Endothelial cell (in vitro differentiated cells): ENCODE measurements around the gene BTG2. TPM values are rescaled to one million over a fixed set of nuclear protein-coding genes. Genes with fewer than 3 reads are reported as not detected.

ENCODE experiments used
- DNase-seq: peaks from one replicate; pipeline ENCODE4 v3.0.0; 2021; ENCODE audit warnings: low spot score
- H3K27ac Mint-ChIP-seq: one replicate; pipeline ENCODE4 v1.8.0; 2021; ENCODE audit warnings: mixed read lengths, inconsistent platforms; ENCODE audit not compliant: unreplicated experiment
- H3K27me3 Mint-ChIP-seq: one replicate; pipeline ENCODE4 v1.8.0; 2021; ENCODE audit warnings: mild to moderate bottlenecking, moderate library complexity, mixed read lengths, inconsistent platforms; ENCODE audit not compliant: unreplicated experiment
- H3K36me3 Mint-ChIP-seq: one replicate; pipeline ENCODE4 v1.8.0; 2021; ENCODE audit warnings: mild to moderate bottlenecking, low read depth, mixed read lengths, inconsistent platforms; ENCODE audit not compliant: unreplicated experiment
- H3K4me1 Mint-ChIP-seq: one replicate; pipeline ENCODE4 v1.8.0; 2021; ENCODE audit warnings: mild to moderate bottlenecking, mixed read lengths, inconsistent platforms; ENCODE audit not compliant: unreplicated experiment
- H3K4me3 Mint-ChIP-seq: one replicate; pipeline ENCODE4 v1.8.0; 2021; ENCODE audit warnings: mild to moderate bottlenecking, mixed read lengths, inconsistent platforms; ENCODE audit not compliant: unreplicated experiment
- H3K9me3 Mint-ChIP-seq: one replicate; pipeline ENCODE4 v1.8.0; 2021; ENCODE audit warnings: mixed read lengths, inconsistent platforms; ENCODE audit not compliant: unreplicated experiment
- total RNA-seq: library from RNA; stranded (reverse); fragmentation: NEBNext Ultra II Directional; extraction: Animal tissue kit (Norgen Biotek cat#: 25700); gene quantifications from one replicate; pipeline ENCODE4 v1.2.1, GENCODE V29; 2021; ENCODE audit not compliant: unreplicated experiment
- TF ChIP-seq, protein P1 (sequence below): fragments of 200-600 bp; sonication (generic); IDR thresholded peaks from one replicate; pipeline ENCODE4 v1.5.0; 2021; ENCODE audit warnings: antibody characterized with exemption; ENCODE audit not compliant: unreplicated experiment

BTG2 gene
- total RNA-seq, 1 donor from 2014 or later, result 80.0 TPM

DNA sequence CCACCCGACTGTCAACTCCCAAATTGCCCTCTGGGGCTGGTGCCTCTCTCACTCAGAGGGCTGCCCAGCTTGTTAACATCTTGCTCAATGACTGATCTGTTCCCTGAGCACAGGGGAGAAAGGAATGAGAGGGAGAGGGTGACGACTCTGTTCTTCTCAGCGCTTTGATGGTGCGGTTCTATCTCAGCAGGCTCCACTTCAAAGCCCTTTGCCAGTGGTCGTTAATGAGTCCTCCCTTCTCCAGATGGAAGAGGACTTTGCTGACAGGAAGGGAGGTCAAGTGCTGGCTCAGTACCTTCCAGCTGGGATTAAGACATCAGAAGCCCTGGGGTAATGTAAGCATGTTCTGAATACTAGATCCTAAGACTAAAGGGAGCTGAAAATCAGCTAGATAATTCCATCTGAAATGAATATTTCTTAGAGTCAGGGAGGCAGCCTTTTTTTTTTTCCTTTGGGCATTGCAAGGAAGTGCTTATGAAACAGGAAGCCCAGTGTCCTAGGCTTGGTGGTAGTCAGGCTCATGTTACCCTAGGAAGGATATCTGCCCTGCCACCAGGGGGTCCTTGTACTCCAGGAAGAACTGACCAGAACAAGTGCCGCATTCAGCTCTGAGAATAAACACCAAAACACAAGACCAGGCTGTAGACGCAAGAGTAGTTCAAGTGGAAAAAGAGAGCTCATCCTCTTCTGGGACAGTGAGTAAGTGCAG is 40.9 kb downstream of the BTG2 start:
- Mint-ChIP-seq H3K36me3 (no peaks in the 10 kb centered on the region), H3K9me3 (no peaks in the 10 kb centered on the region), H3K4me3 (no peak overlapping the region), H3K4me1 (peaks cover 19% of the 10 kb centered on the region), H3K27ac (no peak overlapping the region), H3K27me3 (peaks cover 11% of the 10 kb centered on the region)
- no peak for DNase-seq
- TF ChIP-seq, protein P1, sequence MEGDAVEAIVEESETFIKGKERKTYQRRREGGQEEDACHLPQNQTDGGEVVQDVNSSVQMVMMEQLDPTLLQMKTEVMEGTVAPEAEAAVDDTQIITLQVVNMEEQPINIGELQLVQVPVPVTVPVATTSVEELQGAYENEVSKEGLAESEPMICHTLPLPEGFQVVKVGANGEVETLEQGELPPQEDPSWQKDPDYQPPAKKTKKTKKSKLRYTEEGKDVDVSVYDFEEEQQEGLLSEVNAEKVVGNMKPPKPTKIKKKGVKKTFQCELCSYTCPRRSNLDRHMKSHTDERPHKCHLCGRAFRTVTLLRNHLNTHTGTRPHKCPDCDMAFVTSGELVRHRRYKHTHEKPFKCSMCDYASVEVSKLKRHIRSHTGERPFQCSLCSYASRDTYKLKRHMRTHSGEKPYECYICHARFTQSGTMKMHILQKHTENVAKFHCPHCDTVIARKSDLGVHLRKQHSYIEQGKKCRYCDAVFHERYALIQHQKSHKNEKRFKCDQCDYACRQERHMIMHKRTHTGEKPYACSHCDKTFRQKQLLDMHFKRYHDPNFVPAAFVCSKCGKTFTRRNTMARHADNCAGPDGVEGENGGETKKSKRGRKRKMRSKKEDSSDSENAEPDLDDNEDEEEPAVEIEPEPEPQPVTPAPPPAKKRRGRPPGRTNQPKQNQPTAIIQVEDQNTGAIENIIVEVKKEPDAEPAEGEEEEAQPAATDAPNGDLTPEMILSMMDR, result peak; percentile 19

- H3K27me3 Mint-ChIP-seq, result peaks cover 11% of the 10 kb centered on the region
- H3K9me3 Mint-ChIP-seq, result no peaks in the 10 kb centered on the region
- H3K4me1 Mint-ChIP-seq, result peaks cover 15% of the 10 kb centered on the region
- no peak overlapping the region for H3K27ac Mint-ChIP-seq
- no peaks in the 10 kb centered on the region for H3K36me3 Mint-ChIP-seq
- peak overlapping the region; percentile 35 for H3K4me3 Mint-ChIP-seq
- TF ChIP-seq, protein P1, result no peak
- no peak for DNase-seq
Observed at GRCh38 chr1:203346769-203347102, 41.4 kb downstream of the BTG2 start.

DNA sequence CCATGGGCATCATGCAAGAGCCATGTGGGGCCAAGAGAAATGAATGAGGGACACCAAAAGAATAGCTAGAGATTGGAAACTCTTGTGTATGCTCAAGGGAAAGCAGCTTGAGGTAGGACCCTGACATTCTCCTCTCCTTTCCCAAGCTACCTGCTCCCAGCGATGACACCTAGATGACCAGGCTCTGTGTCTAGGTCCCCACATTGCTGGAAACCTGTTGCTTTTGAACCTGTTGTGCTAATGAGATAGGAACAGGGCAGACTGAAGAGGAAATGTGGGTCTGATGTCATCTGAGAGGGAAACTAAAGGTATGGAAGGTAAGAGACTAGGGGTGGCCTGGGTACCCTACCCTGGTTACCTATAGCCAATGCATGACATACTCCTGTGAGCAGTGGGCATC is 43.8 kb downstream of the BTG2 start:
- H3K36me3 Mint-ChIP-seq, result no peaks in the 10 kb centered on the region
- no peak overlapping the region for H3K27ac Mint-ChIP-seq
- H3K9me3 Mint-ChIP-seq, result no peaks in the 10 kb centered on the region
- DNase-seq, result no peak
- TF ChIP-seq, protein P1, result no peak
- peaks cover 11% of the 10 kb centered on the region for H3K27me3 Mint-ChIP-seq
- peaks cover 7% of the 10 kb centered on the region for H3K4me1 Mint-ChIP-seq
- H3K4me3 Mint-ChIP-seq, result no peak overlapping the region

DNA sequence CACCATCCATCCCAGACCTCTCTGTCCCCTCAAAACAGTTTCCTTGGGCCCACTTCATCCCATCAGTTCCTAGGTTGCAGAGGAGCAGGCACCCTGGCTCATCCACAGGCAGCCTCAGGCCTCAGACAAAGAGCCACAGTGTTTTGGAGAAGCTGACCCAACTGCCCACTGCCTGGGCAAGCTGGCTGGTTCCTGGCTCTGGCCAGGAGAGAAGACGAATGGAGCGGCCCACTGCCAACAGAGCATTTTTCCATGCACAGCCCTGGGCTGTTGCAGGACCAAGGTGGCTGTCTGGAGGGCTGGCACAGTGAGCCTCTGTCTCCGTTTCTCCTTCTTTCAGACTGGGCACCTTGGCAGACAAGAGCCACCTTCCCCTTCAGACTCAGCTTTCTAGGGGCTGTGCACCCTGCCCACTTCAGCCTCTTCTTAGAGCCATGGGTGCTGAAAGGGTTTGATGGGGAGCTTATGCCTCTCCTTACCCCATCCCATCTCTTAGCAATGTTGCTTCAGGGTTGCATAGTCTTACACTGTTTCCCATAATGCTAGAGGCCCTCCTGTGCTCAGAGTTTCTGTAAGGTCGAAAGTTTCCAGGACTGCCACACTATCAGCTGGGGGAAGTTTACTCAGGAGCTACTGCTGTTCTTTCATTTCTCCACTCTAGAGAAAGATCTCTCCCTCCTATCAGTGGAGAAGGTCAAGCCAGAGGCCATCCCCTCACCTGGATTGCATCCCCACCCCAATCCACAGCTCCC is 44.6 kb downstream of the BTG2 start:
- Mint-ChIP-seq H3K9me3 (no peaks in the 10 kb centered on the region), H3K27me3 (peaks cover 11% of the 10 kb centered on the region), H3K36me3 (no peaks in the 10 kb centered on the region), H3K4me1 (peaks cover 7% of the 10 kb centered on the region), H3K27ac (no peak overlapping the region), H3K4me3 (peak overlapping the region; percentile 3)
- DNase-seq, result no peak
- TF ChIP-seq, protein P1, result no peak

DNA sequence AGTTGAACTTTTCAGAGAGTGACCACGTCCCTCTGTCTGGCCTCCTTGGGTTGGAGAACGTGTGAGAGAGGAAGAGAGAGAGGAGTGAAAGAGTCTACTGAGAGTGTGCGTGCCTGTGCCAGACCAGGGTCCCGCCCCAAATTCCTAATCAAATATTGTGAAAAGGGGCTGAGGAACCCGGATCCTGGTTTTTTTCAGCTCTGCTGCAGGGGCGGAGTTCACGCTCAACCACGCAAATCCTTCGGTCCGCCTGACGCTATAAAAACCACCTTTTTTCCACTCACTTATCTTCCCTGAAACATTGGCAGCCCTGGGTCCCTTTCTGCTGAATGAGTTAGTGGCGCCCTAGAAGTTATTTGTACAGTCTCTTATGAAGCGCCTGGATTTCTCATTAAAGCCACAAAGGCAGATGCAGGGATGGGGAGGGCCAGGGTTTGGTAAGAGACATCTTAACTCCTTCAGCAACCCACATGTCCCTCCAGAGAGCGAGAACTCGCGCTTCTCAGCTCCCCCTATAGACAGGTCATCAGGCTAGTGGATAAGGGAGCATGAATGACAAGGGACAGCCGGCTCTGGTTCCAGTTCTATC is 45.8 kb downstream of the BTG2 start, which contains the start of gene FMOD:
TSS of gene FMOD (minus strand) at position 86 of the 589 bp plus-strand sequence. CDS start 2,852 bp downstream, outside the sequence.
- no peak for DNase-seq
- no peaks in the 10 kb centered on the region for H3K36me3 Mint-ChIP-seq
- H3K27ac Mint-ChIP-seq, result no peak within 1 kb of the TSS
- H3K4me1 Mint-ChIP-seq, result peaks cover 6% of the 10 kb centered on the region
- TF ChIP-seq, protein P1, result no peak
- H3K9me3 Mint-ChIP-seq, result no peaks in the 10 kb centered on the region
- H3K27me3 Mint-ChIP-seq, result peaks cover 11% of the 10 kb centered on the region
- H3K4me3 Mint-ChIP-seq, result peak within 1 kb of the TSS; percentile 3
